Stimulated activated CD8-positive, alpha-beta memory T cell treated with anti-CD3 and anti-CD28 coated beads, Interleukin-12 subunit alpha, Interleukin-12 subunit beta, amount 100 ng/mL, for 24 hours (primary cell): Measurements from ENCODE around the gene CDK14.
"Not testable (repeated sequence)": the region's sequence is repeated elsewhere in the genome, so short reads cannot be mapped to it uniquely, and the experiment has no call there.

Experiments
- DNase-seq: peaks from one replicate; pipeline ENCODE4 v3.0.0-alpha.2; 2020; ENCODE audit errors: extremely low read depth

The CDK14 gene

DNA sequence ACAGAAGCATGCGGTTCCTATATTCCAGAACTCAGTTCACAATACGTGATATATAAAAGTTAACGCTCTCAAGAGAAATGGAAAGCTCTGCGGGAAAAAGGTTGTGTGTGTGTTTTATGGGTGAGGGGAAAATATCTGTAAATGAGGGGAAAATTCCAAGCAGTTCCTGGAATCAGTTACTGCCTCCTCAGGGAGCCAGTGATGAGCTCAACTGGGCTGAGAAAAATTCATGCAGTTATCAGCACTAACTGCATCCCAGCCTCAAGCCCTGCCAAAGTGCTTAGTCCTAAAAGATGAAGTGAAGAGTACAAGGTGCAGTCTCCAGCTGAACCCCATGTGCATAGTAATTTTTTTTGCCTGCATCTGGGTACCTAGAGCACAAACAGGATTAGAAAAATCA lies 191.9 kb downstream of the CDK14 start:
- no peak for DNase-seq

DNA sequence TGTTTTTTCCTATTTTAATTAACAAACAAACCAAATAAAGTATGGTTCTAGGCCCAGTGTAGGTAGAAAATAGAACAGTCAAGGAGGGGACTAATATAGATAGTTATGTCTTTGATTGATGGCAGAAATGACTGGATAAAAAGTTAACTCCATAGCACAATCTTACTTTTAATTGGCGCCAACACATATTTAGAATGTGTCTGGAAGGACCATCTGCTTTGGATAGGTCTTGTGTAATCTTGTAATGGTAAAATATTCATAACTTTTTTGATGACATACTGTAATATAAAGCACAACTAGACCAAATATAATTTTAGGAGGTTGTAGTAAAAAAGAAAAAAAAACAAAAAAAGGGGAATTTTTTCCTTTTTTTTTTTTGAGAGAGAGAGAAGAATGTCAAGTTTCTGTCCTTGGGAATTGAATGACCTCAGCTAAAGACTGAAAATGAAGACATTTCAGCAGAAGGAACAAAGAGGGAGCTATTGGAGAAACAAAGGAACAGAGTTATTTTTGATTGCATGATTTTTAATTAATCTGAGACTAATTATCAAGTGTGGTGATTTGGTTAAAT lies 193.7 kb downstream of the CDK14 start:
- no peak for DNase-seq

DNA sequence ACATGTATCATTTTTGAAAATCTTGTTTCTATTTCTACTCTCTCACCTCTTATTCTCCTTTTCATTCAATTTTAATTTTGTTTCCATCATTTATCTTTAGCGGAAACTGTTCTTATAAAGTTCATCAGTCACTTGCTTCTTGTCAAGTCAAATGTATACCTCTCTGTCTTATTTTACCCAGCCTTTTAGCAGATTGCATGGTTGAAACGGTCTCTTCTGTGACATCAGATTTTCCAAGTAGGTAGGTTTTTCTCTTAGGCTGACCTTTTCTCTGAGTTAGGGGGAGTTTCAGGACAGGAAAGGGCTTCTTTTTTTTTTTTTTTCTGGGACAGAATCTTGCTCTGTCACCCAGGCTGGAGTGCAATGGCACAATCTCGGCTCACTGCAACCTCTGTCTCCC lies 195.5 kb downstream of the CDK14 start:
- no peak for DNase-seq

GRCh38 chr7:90792301-90792700 lies 196.2 kb downstream of the CDK14 start:
- DNase-seq = no peak

GRCh38 chr7:90794234-90794633 lies 198.1 kb downstream of the CDK14 start:
- DNase-seq = not testable (repeated sequence)

DNA sequence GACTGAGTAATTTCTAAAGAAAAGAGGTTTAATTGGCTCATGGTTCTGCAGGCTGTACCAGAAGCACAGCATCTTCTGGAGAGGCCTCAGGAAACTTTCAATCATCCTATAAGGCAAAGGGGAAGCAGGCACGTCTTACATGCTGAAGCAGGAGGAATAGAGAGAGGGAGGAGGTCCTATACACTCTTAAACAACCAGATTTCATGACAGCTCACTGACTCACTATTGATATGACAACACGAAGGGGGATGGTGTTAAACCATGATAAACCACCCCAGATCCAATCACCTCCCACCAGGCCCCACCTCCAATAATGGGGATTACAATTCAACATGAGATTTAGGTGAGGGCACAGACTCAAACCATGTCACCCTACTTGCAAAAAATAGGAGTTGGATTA lies 201.5 kb downstream of the CDK14 start:
- DNase-seq = no peak

- no peak for DNase-seq
Observed at GRCh38 chr7:90804370-90804769, 208.2 kb downstream of the CDK14 start.

DNA sequence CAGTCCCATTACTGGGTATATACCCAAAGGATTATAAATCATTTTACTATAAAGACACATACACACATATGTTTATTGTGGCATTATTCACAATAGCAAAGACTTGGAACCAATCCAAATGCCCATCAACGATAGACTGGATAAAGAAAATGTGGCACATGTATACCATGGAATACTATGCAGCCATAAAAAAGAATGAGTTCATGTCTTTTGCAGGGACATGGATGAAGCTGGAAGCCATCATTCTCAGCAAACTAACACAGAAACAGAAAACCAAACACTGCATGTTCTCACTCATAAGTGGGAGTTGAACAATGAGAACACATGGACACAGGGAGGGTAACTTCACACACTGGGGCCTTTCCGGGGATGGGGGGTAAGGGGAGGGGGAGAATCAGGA lies 219.4 kb downstream of the CDK14 start:
- not testable (repeated sequence) for DNase-seq

DNA sequence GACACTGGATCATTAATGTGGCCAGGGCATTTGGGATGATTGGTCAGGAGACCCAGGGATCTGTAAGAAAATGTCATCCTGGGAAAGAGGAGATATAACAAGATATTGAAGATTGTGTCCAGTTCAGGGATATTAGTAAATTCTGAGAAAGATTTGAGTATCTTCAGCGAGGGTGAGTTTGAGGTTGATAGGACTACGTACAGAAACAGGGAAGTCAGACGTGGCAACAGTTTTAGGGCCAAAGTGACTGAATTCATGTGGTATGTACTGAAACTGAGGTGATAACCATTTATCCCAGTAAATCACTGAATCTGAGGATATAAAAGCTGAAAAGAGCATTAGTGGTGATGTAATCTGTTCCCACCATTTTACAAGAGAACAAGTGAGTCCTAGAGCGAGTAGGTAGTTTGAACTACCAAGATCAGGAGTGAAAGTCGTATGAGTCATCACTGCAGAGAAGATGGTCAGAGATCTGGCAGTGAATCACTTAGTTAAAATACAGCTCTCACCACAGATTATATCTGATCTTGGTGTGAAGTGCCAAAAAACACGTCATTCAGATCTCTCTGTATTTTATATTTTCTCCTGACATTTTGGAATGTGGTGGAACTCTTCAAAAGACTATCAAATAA lies 220.5 kb downstream of the CDK14 start:
- DNase-seq = no peak

DNA sequence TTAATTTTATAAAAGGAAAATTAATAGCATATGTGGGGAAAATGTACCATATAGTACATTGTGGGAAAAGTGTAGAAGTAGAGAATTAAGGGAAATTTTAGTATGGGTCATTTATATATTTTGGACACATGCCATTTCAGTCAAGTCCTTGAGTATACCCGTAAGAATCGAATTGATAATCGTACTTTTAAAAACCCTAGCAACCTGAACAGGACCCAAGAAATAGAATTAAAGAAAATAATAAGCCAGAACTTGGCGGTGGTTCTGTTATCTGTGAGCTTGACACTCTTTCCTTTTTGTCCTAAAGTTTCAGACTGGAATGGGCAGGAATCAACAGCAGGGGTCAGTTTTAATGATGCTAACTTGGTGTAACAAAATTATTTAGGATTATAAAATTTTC lies 221.0 kb downstream of the CDK14 start:
- no peak for DNase-seq

GRCh38 chr7:90817846-90818245 lies 221.7 kb downstream of the CDK14 start:
- no peak for DNase-seq

DNA sequence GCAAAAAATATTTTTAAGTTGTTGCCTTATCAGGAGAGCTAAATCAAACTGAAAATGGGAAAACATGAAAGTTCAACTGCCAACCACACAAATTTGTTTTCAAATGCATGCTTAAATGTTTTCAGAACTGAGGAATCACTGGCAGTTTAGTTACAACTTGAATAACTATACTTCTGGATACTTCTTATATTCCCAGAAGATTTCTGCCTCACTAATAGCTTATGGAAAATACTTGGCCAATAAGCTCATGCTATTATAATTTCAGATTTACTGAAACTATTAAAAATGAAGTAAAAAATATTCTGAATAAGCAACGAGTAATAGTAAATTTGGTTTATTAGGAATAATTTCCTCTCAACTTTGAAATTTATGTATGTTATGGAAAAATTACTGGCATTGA lies 222.2 kb downstream of the CDK14 start:
- no peak for DNase-seq

DNA sequence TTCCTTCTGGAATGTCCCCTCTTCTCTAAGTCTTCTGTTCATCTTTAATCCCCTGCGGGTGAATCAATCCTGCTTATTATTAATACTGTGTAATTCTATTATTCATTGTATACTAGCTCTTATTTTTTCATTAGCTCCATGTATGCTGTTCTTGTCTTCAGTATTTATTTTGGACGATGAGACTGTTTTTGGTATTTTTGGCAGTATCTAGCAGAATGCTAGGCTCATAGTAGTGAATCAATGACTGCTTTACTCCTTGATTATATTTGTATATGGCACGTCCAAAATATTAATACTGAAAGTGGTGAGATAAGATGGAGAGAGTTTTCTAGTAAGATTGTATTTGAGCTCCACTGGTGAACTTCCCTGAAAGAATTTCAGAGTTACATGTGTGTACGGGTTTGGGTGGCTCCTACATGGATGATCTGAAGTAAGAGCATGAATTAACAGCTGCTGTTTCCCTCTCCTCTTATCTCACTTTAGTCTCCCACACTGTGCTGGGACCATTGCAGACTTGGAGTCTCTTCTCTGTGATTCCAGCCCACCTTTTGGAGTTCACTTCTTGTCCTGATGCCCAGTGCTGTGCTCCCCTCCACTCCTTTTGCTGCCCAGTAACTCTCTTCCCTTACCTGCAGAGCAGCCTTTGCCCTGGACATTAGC lies 226.0 kb downstream of the CDK14 start:
- DNase-seq = no peak

DNA sequence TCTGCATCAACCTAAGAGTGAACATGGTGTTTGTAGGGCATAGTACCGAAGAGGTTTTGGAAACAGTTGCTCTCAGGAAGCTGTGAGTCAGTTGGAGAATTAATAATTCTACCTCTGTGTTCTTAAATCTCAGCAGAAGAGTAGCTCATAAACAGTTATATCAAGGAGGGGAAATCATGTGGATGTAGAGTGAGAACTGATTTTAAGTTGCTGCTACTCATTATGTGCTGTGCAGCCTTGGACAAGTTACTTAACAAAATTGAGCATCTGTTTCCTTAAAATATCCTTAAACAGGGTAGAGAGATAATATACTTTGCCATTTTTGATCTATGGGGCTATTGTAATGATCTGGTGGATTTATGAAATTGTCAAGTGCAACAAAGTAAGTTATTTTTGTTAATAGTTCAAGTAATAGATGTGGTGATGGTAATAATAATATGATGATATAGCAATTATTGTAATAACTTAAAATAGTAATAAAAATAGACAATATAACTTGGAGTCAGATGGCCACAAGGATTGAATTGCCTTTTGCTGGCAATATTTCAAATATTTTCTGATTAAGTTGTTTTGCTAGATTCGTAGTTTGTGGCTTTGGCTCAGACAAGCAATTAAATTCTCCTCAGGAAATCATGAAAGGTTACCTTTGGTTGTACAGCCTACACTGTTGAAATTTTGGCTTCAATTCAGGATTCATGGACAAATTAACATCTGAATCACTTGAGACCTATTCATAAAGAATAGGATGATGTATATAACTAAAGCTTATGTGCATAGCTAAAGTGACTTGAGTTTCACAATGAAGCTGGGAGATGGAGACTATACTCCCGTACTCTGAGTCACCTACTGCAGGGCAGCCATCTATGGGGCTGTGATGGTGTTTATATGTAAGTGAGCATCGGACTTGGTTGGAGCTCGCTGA lies 228.5 kb downstream of the CDK14 start:
- DNase-seq = no peak

- no peak for DNase-seq
Observed at GRCh38 chr7:90825779-90826178, 229.7 kb downstream of the CDK14 start.

- DNase-seq = no peak
Observed at GRCh38 chr7:90828601-90829000, 232.5 kb downstream of the CDK14 start.

GRCh38 chr7:90830308-90830707 lies 234.2 kb downstream of the CDK14 start:
- no peak for DNase-seq

- no peak for DNase-seq
Observed at GRCh38 chr7:90832726-90833125, 236.6 kb downstream of the CDK14 start.

GRCh38 chr7:90833443-90833842 lies 237.3 kb downstream of the CDK14 start:
- DNase-seq = no peak

DNA sequence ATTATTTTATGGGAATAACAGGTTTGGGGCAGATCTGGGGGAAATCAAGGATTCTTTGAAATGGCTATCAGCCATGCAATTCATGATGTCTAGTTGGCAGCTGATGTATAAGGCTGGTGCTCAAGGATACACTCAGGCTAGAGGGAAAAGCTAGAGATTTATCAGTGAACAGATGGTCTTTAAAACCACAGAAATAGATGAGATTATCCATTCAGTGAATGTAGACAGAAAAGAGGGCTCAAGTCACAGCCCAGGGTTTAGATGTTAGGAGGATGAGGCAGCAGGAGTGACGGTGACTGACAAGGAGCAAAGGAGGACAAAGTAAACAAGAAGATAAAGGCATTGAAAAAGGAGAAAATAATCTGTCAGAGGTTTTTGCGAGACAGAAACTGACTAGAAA lies 238.7 kb downstream of the CDK14 start:
- no peak for DNase-seq

DNA sequence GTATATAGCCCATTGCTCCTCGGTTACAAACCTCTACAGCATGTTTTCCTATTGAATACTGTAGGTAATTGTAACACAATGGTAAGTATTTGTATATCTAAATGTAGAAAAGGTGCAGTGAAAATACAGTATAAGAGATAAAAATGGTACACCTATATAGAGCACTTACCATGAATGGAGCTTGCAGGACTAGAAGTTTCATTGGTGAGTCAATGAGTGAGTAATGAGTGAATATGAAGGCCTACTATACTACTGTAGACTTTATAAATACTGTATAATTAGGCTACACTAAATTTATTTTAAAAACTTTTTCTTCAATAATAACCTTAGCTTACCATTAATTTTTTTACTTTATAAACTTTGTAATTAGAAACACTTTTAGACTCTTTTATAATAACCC lies 239.7 kb downstream of the CDK14 start:
- no peak for DNase-seq

GRCh38 chr7:90836937-90837336 lies 240.8 kb downstream of the CDK14 start:
- DNase-seq = no peak
